ENCODE data around the gene SPINK8. TPM values are rescaled to one million over a fixed set of nuclear protein-coding genes. Genes with fewer than 3 reads are reported as not detected.
"Not testable (repeated sequence)": the region's sequence is repeated elsewhere in the genome, so short reads cannot be mapped to it uniquely, and the experiment has no call there.

Gene SPINK8
- not detected in 2 replicates for total RNA-seq (2012; rRNA removed)

DNA sequence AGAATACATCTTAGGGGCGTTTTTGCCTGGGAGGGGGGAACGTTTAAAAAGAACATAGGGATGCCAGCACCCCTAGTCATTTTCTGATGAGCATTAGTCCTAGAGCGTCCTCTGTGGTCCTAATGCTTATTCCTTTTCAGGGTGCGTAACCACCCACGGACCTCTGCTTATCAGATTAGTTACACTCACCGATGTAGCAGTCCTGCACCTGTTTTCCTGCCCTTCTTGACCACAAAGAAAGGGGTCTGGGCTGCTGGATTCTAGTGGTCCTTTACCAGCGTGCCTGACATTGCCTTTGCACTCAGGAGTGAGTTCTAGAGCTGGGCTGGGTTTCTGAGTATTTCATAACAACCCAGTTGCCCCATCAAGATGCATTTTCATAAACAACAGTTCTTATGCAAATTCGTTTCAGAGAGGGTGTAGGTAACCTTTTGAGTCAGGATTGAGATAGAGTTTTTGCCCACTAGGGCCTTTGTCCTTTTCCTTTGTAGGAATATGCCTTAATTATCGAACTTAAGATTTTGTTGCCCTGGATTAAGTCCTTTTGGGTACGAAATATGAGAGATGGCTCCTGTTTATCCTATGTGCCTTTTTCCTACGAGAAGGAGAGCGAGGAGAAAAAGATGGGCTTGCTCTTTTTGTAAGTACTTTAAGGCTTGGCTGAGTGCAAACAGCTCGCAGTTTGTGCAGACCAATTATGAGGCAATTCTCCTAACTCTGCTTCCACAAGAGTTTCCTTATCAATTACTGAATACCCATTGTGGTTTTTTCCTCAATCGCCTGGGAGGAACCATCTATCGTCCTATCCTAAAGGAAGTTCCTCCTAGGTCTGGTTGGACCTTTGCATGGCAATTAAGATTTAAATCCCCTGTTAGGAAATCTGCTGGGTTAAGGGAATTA, at the start of gene SPINK8:
SPINK8 (minus strand) TSS at position 316 of the 900 bp plus-strand sequence. CDS start 5,320 bp downstream, outside the sequence.
- H3K4me2 ChIP-seq (ENCODE audit: low read length); H3K4me3 ChIP-seq (ENCODE audit: low read length); H3K36me3 ChIP-seq (ENCODE audit: insufficient read depth, low read length); H3K9ac ChIP-seq (ENCODE audit: low read depth, low read length); H3K9me3 ChIP-seq (replicated peaks; ENCODE audit: low read length); H3K4me1 ChIP-seq (ENCODE audit: control insufficient read depth, insufficient read depth, low read length): not testable (repeated sequence)
- H3K27me3 ChIP-seq (ENCODE audit: control insufficient read depth, insufficient read depth, low read length): peaks cover 44% of the 10 kb centered on the region

DNA sequence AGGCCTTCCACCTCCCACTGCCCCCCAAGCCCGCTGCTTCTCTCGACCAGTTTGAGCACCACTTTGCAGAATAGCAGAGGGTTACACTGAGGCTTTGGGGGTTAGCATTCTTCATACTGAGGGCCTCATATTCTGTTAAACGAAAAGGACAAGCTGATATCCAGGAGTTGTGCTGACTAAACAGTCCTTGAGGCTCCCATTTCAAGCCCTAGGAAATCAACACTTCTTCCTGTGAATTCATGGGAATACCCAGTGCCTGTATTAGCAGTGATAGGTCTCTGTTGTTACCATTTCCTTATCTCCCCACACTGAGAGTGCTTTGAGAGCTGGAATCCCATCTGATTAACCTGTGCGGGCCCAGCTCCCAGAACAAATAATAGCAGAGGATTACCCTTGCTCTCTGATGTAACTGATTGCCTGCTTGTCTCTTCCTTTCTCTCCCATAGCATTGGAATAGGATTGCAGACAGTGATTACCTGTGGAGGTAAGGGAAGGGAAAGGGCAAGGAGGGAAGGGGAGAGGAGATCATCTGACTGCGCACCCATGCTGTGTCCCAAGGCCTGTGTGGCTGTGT, 39.5 kb upstream of the SPINK8 start:
- no peaks in the 10 kb centered on the region for H3K36me3 ChIP-seq (ENCODE audit: insufficient read depth, low read length)

DNA sequence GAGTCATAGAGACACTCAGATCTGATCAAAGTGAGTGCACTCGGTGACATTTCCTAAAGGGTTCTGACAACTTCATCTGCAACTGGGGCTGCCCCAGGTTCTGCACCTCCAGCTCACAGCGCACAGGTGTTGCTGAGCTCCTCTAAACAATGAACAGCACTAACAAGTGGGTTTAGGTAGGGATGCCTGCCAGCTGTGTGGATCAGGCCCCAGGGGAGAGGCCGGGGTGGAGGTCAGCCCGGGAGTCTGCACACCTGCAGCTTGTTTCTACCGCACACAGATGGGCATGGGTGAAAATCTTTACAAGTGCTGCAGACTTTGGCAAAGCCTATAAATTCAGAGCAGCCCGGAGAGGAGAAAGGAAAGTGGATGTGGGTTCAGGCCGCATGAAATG, 38.9 kb upstream of the SPINK8 start:
- Histone ChIP-seq H3K4me3 (ENCODE audit: low read length) (no peak overlapping the region), H3K36me3 (ENCODE audit: insufficient read depth, low read length) (no peaks in the 10 kb centered on the region), H3K9me3 (replicated peaks; ENCODE audit: low read length) (no peaks in the 10 kb centered on the region), H3K4me1 (ENCODE audit: control insufficient read depth, insufficient read depth, low read length) (no peaks in the 10 kb centered on the region), H3K27me3 (ENCODE audit: control insufficient read depth, insufficient read depth, low read length) (peaks cover 45% of the 10 kb centered on the region), H3K9ac (ENCODE audit: low read depth, low read length) (no peak overlapping the region), H3K4me2 (ENCODE audit: low read length) (no peak overlapping the region)

More for the DNA sequence above, 39.5 kb upstream of the SPINK8 start:
- H3K9me3 ChIP-seq (replicated peaks; ENCODE audit: low read length): no peaks in the 10 kb centered on the region
- H3K9ac ChIP-seq (ENCODE audit: low read depth, low read length): no peak overlapping the region
- H3K4me2 ChIP-seq (ENCODE audit: low read length): no peak overlapping the region
- peaks cover 46% of the 10 kb centered on the region for H3K27me3 ChIP-seq (ENCODE audit: control insufficient read depth, insufficient read depth, low read length)
- H3K4me3 ChIP-seq (ENCODE audit: low read length): no peak overlapping the region
- H3K4me1 ChIP-seq (ENCODE audit: control insufficient read depth, insufficient read depth, low read length): no peaks in the 10 kb centered on the region

DNA sequence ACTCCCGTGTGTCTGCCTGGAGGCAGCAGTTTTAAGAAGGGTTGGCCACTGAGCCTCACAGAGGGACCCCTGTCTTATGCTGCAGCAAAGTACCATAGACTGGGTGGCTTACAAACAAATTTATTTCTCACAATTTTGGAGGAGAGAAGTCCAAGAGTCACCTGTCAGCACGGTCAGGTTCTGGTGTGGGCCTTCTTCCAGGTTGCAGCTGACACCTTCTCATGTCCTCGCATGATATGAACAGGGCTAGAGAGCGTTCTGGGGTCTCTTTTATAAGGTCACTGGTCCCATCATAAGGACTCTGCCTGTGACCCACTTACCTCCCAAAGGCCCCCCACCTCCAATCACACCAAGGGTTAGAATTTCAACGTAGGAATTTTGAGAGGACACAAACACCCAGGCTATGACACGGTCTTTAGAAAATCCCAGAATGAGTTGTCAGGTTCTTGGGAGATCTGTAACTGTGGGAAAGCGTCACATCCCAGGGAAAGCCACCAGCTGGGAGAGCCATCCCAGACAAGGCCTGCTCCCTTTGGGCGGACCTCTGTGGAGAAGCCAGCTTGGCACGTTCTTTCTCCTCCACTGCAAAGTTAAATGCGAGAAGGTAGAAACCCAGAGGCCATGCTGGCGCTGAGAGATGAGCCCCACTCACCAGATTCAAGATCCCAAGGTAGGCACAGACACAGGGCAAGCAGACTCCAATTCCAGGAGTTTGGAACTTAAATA, 38.4 kb upstream of the SPINK8 start, which contains the start of gene FBXW12:
FBXW12 (plus strand) TSS at position 569 of the 726 bp plus-strand sequence. CDS start 549 bp downstream, outside the sequence.
- Histone ChIP-seq H3K4me2 (ENCODE audit: low read length) (no peak within 1 kb of the TSS), H3K9ac (ENCODE audit: low read depth, low read length) (no peak within 1 kb of the TSS), H3K36me3 (ENCODE audit: insufficient read depth, low read length) (no peaks in the 10 kb centered on the region), H3K27me3 (ENCODE audit: control insufficient read depth, insufficient read depth, low read length) (peaks cover 43% of the 10 kb centered on the region), H3K4me3 (ENCODE audit: low read length) (no peak within 1 kb of the TSS), H3K4me1 (ENCODE audit: control insufficient read depth, insufficient read depth, low read length) (no peaks in the 10 kb centered on the region), H3K9me3 (replicated peaks; ENCODE audit: low read length) (no peaks in the 10 kb centered on the region)

DNA sequence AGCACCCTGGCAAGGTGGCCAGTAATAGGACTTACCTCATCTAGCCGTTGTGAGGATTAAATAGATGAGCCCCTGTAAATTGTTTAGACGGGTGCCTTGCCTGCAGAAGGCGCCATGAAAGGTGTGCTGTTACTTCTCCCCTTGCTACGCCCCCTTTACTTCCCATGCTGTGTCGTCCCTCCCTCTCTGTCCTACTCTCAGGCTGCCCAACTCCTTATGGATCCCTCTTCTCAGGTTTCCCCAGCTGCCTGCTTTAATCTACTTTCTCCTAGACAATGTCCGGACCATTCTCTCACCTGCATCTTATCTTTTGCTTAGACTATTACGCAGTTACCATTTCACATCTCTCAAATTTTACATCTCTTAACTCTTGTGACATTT, 36.9 kb upstream of the SPINK8 start:
- Histone ChIP-seq H3K4me2 (ENCODE audit: low read length) (no peak overlapping the region), H3K9ac (ENCODE audit: low read depth, low read length) (no peak overlapping the region), H3K36me3 (ENCODE audit: insufficient read depth, low read length) (no peaks in the 10 kb centered on the region), H3K4me1 (ENCODE audit: control insufficient read depth, insufficient read depth, low read length) (no peaks in the 10 kb centered on the region), H3K9me3 (replicated peaks; ENCODE audit: low read length) (no peaks in the 10 kb centered on the region), H3K27me3 (ENCODE audit: control insufficient read depth, insufficient read depth, low read length) (peaks cover 48% of the 10 kb centered on the region), H3K4me3 (ENCODE audit: low read length) (no peak overlapping the region)

DNA sequence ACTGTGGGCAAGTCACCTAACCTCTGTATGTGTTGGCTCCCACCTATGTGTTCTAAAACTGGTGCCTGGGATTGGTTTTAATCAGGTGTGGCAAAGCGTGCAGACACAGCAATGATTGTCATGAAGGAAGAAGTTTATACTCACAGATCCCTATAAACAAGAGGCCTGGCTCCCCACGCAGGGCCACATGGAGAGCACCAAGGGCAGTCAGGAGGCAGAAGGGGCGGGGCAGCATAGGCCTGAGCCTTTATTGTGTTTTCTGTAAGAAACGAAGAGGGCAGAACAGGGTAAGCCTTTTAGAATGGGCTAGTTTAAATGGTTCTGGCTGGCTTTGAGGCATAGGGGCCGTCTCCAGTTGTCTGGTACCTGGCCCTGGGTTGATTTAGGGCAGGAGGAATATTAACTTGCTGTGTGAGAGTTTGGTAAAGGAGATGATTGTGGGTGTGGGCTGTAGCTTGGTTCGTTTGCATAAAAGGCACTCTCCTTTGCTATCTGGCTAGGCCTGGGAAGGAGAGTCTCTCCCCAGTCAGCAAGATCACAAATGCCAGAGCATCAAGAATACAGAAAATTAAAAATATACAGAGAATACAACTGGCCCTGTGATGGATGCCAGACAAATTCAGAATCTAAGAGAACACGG, 36.4 kb upstream of the SPINK8 start:
- H3K4me2 ChIP-seq (ENCODE audit: low read length): no peak overlapping the region

DNA sequence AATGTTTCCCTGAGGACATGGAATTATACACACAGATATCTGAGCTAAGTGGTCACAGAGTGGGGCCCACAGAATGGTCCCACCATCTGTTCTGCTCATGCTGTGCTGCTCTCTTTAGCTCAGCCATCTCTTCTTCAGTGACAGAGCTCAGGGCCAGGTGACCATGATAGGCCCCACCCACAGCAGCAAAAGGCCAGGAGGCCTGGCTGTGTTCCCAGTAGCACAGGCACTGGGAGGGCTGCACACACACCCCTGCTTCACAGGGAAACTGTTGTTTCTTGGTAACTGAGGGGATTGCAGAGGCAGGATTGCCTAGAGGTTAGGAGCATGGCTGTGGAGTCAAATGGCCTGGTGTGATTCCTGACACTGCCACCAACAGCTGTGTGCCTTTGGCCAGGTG, 33.7 kb upstream of the SPINK8 start:
- Histone ChIP-seq H3K4me1 (ENCODE audit: control insufficient read depth, insufficient read depth, low read length) (no peaks in the 10 kb centered on the region), H3K9me3 (replicated peaks; ENCODE audit: low read length) (no peaks in the 10 kb centered on the region), H3K9ac (ENCODE audit: low read depth, low read length) (no peak overlapping the region), H3K36me3 (ENCODE audit: insufficient read depth, low read length) (no peaks in the 10 kb centered on the region), H3K27me3 (ENCODE audit: control insufficient read depth, insufficient read depth, low read length) (peaks cover 35% of the 10 kb centered on the region), H3K4me3 (ENCODE audit: low read length) (no peak overlapping the region), H3K4me2 (ENCODE audit: low read length) (no peak overlapping the region)

More for the DNA sequence above, 36.4 kb upstream of the SPINK8 start:
- H3K27me3 ChIP-seq (ENCODE audit: control insufficient read depth, insufficient read depth, low read length): peaks cover 49% of the 10 kb centered on the region
- H3K4me3 ChIP-seq (ENCODE audit: low read length): no peak overlapping the region
- H3K9me3 ChIP-seq (replicated peaks; ENCODE audit: low read length): no peaks in the 10 kb centered on the region
- H3K9ac ChIP-seq (ENCODE audit: low read depth, low read length): no peak overlapping the region
- H3K4me1 ChIP-seq (ENCODE audit: control insufficient read depth, insufficient read depth, low read length): no peaks in the 10 kb centered on the region
- no peaks in the 10 kb centered on the region for H3K36me3 ChIP-seq (ENCODE audit: insufficient read depth, low read length)

DNA sequence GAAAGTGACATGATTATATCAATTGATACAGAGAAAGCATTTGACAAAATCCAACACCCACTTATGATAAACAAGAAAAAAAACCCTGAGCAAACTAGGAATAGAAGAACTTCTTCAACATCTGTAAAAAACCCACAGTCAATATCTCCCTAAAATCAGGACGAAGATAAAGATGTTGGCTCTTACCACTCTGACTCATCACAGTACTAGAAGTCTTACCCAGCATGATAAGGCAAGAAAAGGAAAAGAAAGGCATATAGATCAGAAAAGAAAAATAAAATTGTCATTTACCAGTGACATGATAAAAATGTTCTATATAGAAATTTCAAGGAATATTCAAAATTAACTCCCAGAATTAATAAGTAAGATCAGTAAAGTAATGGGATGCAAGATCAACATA, 31.4 kb upstream of the SPINK8 start:
- peaks cover 25% of the 10 kb centered on the region for H3K27me3 ChIP-seq (ENCODE audit: control insufficient read depth, insufficient read depth, low read length)
- H3K36me3 ChIP-seq (ENCODE audit: insufficient read depth, low read length): no peaks in the 10 kb centered on the region
- no peaks in the 10 kb centered on the region for H3K9me3 ChIP-seq (replicated peaks; ENCODE audit: low read length)
- no peak overlapping the region for H3K4me3 ChIP-seq (ENCODE audit: low read length)
- no peak overlapping the region for H3K4me2 ChIP-seq (ENCODE audit: low read length)
- no peak overlapping the region for H3K9ac ChIP-seq (ENCODE audit: low read depth, low read length)
- H3K4me1 ChIP-seq (ENCODE audit: control insufficient read depth, insufficient read depth, low read length): no peaks in the 10 kb centered on the region

DNA sequence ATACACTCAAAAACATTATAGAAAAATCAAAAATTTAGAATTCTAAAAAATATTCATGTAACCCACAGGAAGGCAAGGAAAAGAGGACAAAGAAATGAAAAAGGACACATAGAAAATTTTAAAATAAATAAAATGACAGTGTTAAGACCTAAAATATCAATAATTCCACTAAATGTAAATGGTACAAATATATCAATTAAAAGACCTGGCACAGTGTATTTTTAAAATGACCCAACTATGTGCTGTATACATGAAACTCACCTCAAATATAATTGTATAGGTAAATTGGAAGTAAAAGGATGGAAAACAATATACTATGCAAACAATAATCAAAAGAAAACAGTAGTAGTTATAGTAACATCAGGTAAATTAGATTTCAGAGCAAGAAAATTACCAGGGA, 28.5 kb upstream of the SPINK8 start:
- Histone ChIP-seq H3K27me3 (ENCODE audit: control insufficient read depth, insufficient read depth, low read length) (peaks cover 30% of the 10 kb centered on the region), H3K4me2 (ENCODE audit: low read length) (no peak overlapping the region), H3K36me3 (ENCODE audit: insufficient read depth, low read length) (no peaks in the 10 kb centered on the region), H3K4me1 (ENCODE audit: control insufficient read depth, insufficient read depth, low read length) (no peaks in the 10 kb centered on the region), H3K9me3 (replicated peaks; ENCODE audit: low read length) (peaks cover 3% of the 10 kb centered on the region), H3K9ac (ENCODE audit: low read depth, low read length) (no peak overlapping the region), H3K4me3 (ENCODE audit: low read length) (no peak overlapping the region)

DNA sequence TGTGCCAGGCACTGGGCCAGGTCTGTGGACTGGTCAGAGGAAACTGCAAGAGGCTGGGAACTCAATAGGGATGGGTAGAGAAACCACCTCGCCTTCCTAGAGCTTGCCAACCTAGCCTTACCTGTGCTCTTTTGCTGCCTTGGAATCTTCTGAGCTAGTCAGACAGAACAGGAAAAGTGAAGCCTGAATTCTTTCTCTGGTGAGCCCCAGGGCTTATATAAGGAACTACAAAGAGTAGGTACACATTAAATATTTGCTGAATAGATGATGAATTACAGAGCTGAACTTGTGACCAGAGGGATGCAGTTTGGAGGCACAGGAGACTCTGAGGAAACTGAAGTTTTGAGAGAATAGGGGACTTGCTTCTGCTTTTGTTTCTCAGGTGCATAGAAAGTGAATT, 23.0 kb upstream of the SPINK8 start:
- H3K36me3 ChIP-seq (ENCODE audit: insufficient read depth, low read length): no peaks in the 10 kb centered on the region
- peaks cover 3% of the 10 kb centered on the region for H3K9me3 ChIP-seq (replicated peaks; ENCODE audit: low read length)
- no peaks in the 10 kb centered on the region for H3K4me1 ChIP-seq (ENCODE audit: control insufficient read depth, insufficient read depth, low read length)
- H3K4me3 ChIP-seq (ENCODE audit: low read length): no peak overlapping the region
- no peak overlapping the region for H3K4me2 ChIP-seq (ENCODE audit: low read length)
- H3K27me3 ChIP-seq (ENCODE audit: control insufficient read depth, insufficient read depth, low read length): peaks cover 68% of the 10 kb centered on the region
- H3K9ac ChIP-seq (ENCODE audit: low read depth, low read length): no peak overlapping the region

DNA sequence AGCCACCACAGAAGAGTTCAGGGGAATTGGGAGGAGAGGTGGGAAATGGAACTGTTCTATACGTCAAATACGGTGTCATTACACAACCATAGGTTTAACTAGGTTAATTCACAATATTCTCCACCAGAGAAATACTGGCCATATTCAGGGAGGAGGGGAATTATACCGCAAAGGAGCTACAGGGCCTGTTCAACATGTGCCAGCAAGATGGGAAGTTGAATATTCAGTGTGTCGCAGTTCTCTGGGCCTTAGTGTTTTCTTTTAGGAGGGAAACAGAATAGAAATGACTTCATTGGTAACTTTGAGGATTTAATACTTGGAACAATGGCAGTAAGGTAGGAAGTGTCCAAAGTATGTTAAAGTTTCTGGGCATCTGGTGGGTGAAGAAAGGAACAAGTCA, 20.5 kb upstream of the SPINK8 start:
- H3K36me3 ChIP-seq (ENCODE audit: insufficient read depth, low read length): no peaks in the 10 kb centered on the region
- H3K4me2 ChIP-seq (ENCODE audit: low read length): no peak overlapping the region
- H3K27me3 ChIP-seq (ENCODE audit: control insufficient read depth, insufficient read depth, low read length): peaks cover 63% of the 10 kb centered on the region
- H3K4me3 ChIP-seq (ENCODE audit: low read length): no peak overlapping the region
- no peaks in the 10 kb centered on the region for H3K4me1 ChIP-seq (ENCODE audit: control insufficient read depth, insufficient read depth, low read length)
- no peak overlapping the region for H3K9ac ChIP-seq (ENCODE audit: low read depth, low read length)
- H3K9me3 ChIP-seq (replicated peaks; ENCODE audit: low read length): peaks cover 3% of the 10 kb centered on the region

All from skeletal muscle satellite cell (primary cell).